ENCODE measurements around the gene H1-8. TPM values are rescaled to one million over a fixed set of nuclear protein-coding genes. Genes with fewer than 3 reads are reported as not detected.

Gene H1-8
- total RNA-seq, 1 experiment from 2014 or later: not detected

- no peaks in the 10 kb centered on the region for H3K4me1 ChIP-seq (ENCODE audit: control insufficient read depth in 1 of 2, insufficient read depth in 2 of 2, low read length in 2 of 2)
- H3K79me2 ChIP-seq (ENCODE audit: insufficient read depth, low read length): no peaks in the 10 kb centered on the region
- no peak overlapping the region for H3K4me3 ChIP-seq (replicated peaks in 1 of 2; ENCODE audit: low read depth in 1 of 2, low read length in 2 of 2)
- ChIA-PET POLR2A (no interaction called here), RAD21 (ENCODE audit: low non-redundant PET in 1 of 2, low total read pairs in 2 of 2, uncharacterized antibody in 2 of 2, unreplicated experiment in 2 of 2) (no interaction called here), CTCF (no interaction called here)
- H3K36me3 ChIP-seq (ENCODE audit: control insufficient read depth in 1 of 2, insufficient read depth in 2 of 2, low read length in 2 of 2): no peaks in the 10 kb centered on the region
- H3K9me2 ChIP-seq (ENCODE audit: insufficient read depth): no peaks in the 10 kb centered on the region
- no peak overlapping the region for H2AFZ ChIP-seq (ENCODE audit: low read depth, low read length, poor library complexity, severe bottlenecking)
- TF ChIP-seq YY1 (IDR thresholded peaks at IDR 0.05; ENCODE audit: extremely low read depth, insufficient replicate concordance, low read depth, low read length) (no peak), ZFX (IDR thresholded peaks at IDR 0.05) (no peak), CTCF (IDR thresholded peaks at IDR 0.05 in 2 of 3, conservative IDR thresholded peaks at IDR 0.05 in 1 of 3; ENCODE audit: borderline replicate concordance in 1 of 3, insufficient read depth in 1 of 3, low read depth in 2 of 3, low read length in 2 of 3) (no peak), POLR2A (IDR thresholded peaks at IDR 0.05; ENCODE audit: borderline replicate concordance, extremely low read depth, insufficient read depth, insufficient read length) (no peak), CBX3 (IDR thresholded peaks at IDR 0.05; ENCODE audit: low read depth) (no peak), ZNF274 (IDR thresholded peaks at IDR 0.05; ENCODE audit: low read depth, low read length) (no peak), RAD21 (IDR thresholded peaks at IDR 0.05; ENCODE audit: low read depth) (no peak), EZH2phosphoT487 (IDR thresholded peaks at IDR 0.05; ENCODE audit: borderline replicate concordance) (no peak)
- ATAC-seq (no peak), DNase-seq (ENCODE audit: low read depth, low spot score) (no peak)
- H4K20me1 ChIP-seq (ENCODE audit: insufficient read depth): no peaks in the 10 kb centered on the region
- intact Hi-C loops (cut with micrococcal nuclease): no loop called here
- no peak overlapping the region for H3K4me2 ChIP-seq (ENCODE audit: low read length)
- no peak overlapping the region for H3K27ac ChIP-seq (ENCODE audit: low read depth, low read length)
- H3K9ac ChIP-seq (ENCODE audit: low read length): no peak overlapping the region
- H3K27me3 ChIP-seq (ENCODE audit: insufficient read depth, low read length): no peaks in the 10 kb centered on the region
- H3K9me3 ChIP-seq (ENCODE audit: control insufficient read depth in 1 of 2, insufficient read depth in 1 of 2, low read depth in 1 of 2, low read length in 2 of 2): no peaks in the 10 kb centered on the region
- no TSS peak for BruUV-seq (replicated peaks)
Observed at GRCh38 chr3:129527262-129527661, 15.7 kb upstream of the H1-8 start.

- H3K27ac ChIP-seq (ENCODE audit: low read depth, low read length): no peak within 1 kb of the TSS
- CTCF ChIA-PET: no interaction called here
Observed at GRCh38 chr3:129528589-129529100, 14.3 kb upstream of the H1-8 start, which contains the start of gene RHO. Gene RHO (plus strand): TSS chr3:129528639. CDS start chr3:129528734, 95 bp downstream.

More at GRCh38 chr3:129528589-129529100, 14.3 kb upstream of the H1-8 start, which contains the start of gene RHO:
- Histone ChIP-seq H3K4me2 (ENCODE audit: low read length) (no peak within 1 kb of the TSS), H3K4me1 (ENCODE audit: control insufficient read depth in 1 of 2, insufficient read depth in 2 of 2, low read length in 2 of 2) (no peaks in the 10 kb centered on the region), H3K9me3 (ENCODE audit: control insufficient read depth in 1 of 2, insufficient read depth in 1 of 2, low read depth in 1 of 2, low read length in 2 of 2) (no peaks in the 10 kb centered on the region), H4K20me1 (ENCODE audit: insufficient read depth) (no peaks in the 10 kb centered on the region), H3K27me3 (ENCODE audit: insufficient read depth, low read length) (no peaks in the 10 kb centered on the region), H2AFZ (ENCODE audit: low read depth, low read length, poor library complexity, severe bottlenecking) (no peak within 1 kb of the TSS), H3K9me2 (ENCODE audit: insufficient read depth) (no peaks in the 10 kb centered on the region), H3K36me3 (ENCODE audit: control insufficient read depth in 1 of 2, insufficient read depth in 2 of 2, low read length in 2 of 2) (no peaks in the 10 kb centered on the region), H3K4me3 (replicated peaks in 1 of 2; ENCODE audit: low read depth in 1 of 2, low read length in 2 of 2) (no peak within 1 kb of the TSS), H3K79me2 (ENCODE audit: insufficient read depth, low read length) (no peaks in the 10 kb centered on the region), H3K9ac (ENCODE audit: low read length) (no peak within 1 kb of the TSS)
- no peak for ATAC-seq
- ChIA-PET RAD21 (ENCODE audit: low non-redundant PET in 1 of 2, low total read pairs in 2 of 2, uncharacterized antibody in 2 of 2, unreplicated experiment in 2 of 2) (no interaction called here), POLR2A (no interaction called here)
- intact Hi-C loops (cut with micrococcal nuclease): no loop called here
- DNase-seq (ENCODE audit: low read depth, low spot score): no peak
- no TSS peak for BruUV-seq (replicated peaks)
- TF ChIP-seq CTCF (IDR thresholded peaks at IDR 0.05 in 2 of 3, conservative IDR thresholded peaks at IDR 0.05 in 1 of 3; ENCODE audit: borderline replicate concordance in 1 of 3, insufficient read depth in 1 of 3, low read depth in 2 of 3, low read length in 2 of 3): no peak
- no peak for TF ChIP-seq POLR2AphosphoS5 (IDR thresholded peaks at IDR 0.05; ENCODE audit: low read depth, low read length)
- no peak for TF ChIP-seq ATF3 (IDR thresholded peaks at IDR 0.05)
- TF ChIP-seq RAD21 (IDR thresholded peaks at IDR 0.05; ENCODE audit: low read depth): no peak
- no peak for TF ChIP-seq ELF1 (IDR thresholded peaks at IDR 0.05; ENCODE audit: borderline replicate concordance, low read depth)
- TF ChIP-seq CEBPB (IDR thresholded peaks at IDR 0.05; ENCODE audit: low read depth): no peak
- no peak for TF ChIP-seq SIN3A (IDR thresholded peaks at IDR 0.05; ENCODE audit: low read depth)
- TF ChIP-seq POLR2A (IDR thresholded peaks at IDR 0.05; ENCODE audit: borderline replicate concordance, extremely low read depth, insufficient read depth, insufficient read length): no peak
- no peak for TF ChIP-seq ZBTB33 (IDR thresholded peaks at IDR 0.05; ENCODE audit: extremely low read depth, insufficient replicate concordance, low read length)
